ENCODE results near the gene FBXW9. TPM values are rescaled to one million over a fixed set of nuclear protein-coding genes. Genes with fewer than 3 reads are reported as not detected.

FBXW9 gene
- total and polyA plus RNA-seq, 5 donors, result 1.2 to 2.1 (median 1.9) TPM

GRCh38 chr19:12695514-12695913 is 917 bp downstream of the FBXW9 start:
- 83% methylated on average over 1 of the region's 1 CpG for WGBS
- Histone ChIP-seq H3K27me3 (ENCODE audit: control insufficient read depth, insufficient read depth) (no peaks in the 10 kb centered on the region), H3K4me1 (ENCODE audit: control insufficient read depth, insufficient read depth, low read length) (peaks cover 1% of the 10 kb centered on the region), H3K9me3 (ENCODE audit: control insufficient read depth, low read length) (no peaks in the 10 kb centered on the region), H3K27ac (ENCODE audit: low read length) (no peak overlapping the region), H3K4me3 (ENCODE audit: low read length) (no peak overlapping the region)
- ATAC-seq (no peak), DNase-seq (no peak)
- intact Hi-C loops (cut with DNase I), result no loop called here

- peaks cover 1% of the 10 kb centered on the region for H3K4me1 ChIP-seq (ENCODE audit: control insufficient read depth, insufficient read depth, low read length)
- no peak overlapping the region for H3K4me3 ChIP-seq (ENCODE audit: low read length)
- 75% methylated on average over 2 of the region's 2 CpGs for WGBS
- no peak for ATAC-seq
- intact Hi-C loops (cut with DNase I), result no loop called here
- no peak for DNase-seq
- H3K27ac ChIP-seq (ENCODE audit: low read length), result no peak overlapping the region
- no peaks in the 10 kb centered on the region for H3K9me3 ChIP-seq (ENCODE audit: control insufficient read depth, low read length)
- no peaks in the 10 kb centered on the region for H3K27me3 ChIP-seq (ENCODE audit: control insufficient read depth, insufficient read depth)
Observed at GRCh38 chr19:12695096-12695495, 1.3 kb downstream of the FBXW9 start.

GRCh38 chr19:12694641-12695040 is 1.8 kb downstream of the FBXW9 start:
- Histone ChIP-seq H3K27ac (ENCODE audit: low read length) (no peak overlapping the region), H3K4me1 (ENCODE audit: control insufficient read depth, insufficient read depth, low read length) (peaks cover 1% of the 10 kb centered on the region), H3K9me3 (ENCODE audit: control insufficient read depth, low read length) (no peaks in the 10 kb centered on the region), H3K27me3 (ENCODE audit: control insufficient read depth, insufficient read depth) (no peaks in the 10 kb centered on the region), H3K4me3 (ENCODE audit: low read length) (no peak overlapping the region)
- no peak for ATAC-seq
- WGBS, result 92% methylated on average over 16 of the region's 16 CpGs
- intact Hi-C loops (cut with DNase I), result no loop called here
- DNase-seq, result no peak

GRCh38 chr19:12692960-12693359 is 3.5 kb downstream of the FBXW9 start:
- WGBS, result 76% methylated on average over 5 of the region's 5 CpGs
- H3K4me1 ChIP-seq (ENCODE audit: control insufficient read depth, insufficient read depth, low read length), result peaks cover 1% of the 10 kb centered on the region
- no peak for DNase-seq
- H3K9me3 ChIP-seq (ENCODE audit: control insufficient read depth, low read length), result no peaks in the 10 kb centered on the region
- H3K27ac ChIP-seq (ENCODE audit: low read length), result no peak overlapping the region
- H3K4me3 ChIP-seq (ENCODE audit: low read length), result no peak overlapping the region
- H3K27me3 ChIP-seq (ENCODE audit: control insufficient read depth, insufficient read depth), result no peaks in the 10 kb centered on the region
- intact Hi-C loops (cut with DNase I), result no loop called here
- no peak for ATAC-seq

GRCh38 chr19:12689581-12690216 is 6.7 kb downstream of the FBXW9 start:
- Histone ChIP-seq H3K27me3 (ENCODE audit: control insufficient read depth, insufficient read depth) (no peaks in the 10 kb centered on the region), H3K4me1 (ENCODE audit: control insufficient read depth, insufficient read depth, low read length) (no peaks in the 10 kb centered on the region), H3K27ac (ENCODE audit: low read length) (no peak overlapping the region), H3K9me3 (ENCODE audit: control insufficient read depth, low read length) (no peaks in the 10 kb centered on the region), H3K4me3 (ENCODE audit: low read length) (no peak overlapping the region)
- DNase-seq, result no peak
- WGBS, result 68% methylated on average over 26 of the region's 26 CpGs
- ATAC-seq, result peak; percentile 16 to 20
- intact Hi-C loops (cut with DNase I), result no loop called here

GRCh38 chr19:12689012-12689411 is 7.4 kb downstream of the FBXW9 start:
- ATAC-seq (peak in 1 of 2 donors; percentile 17), DNase-seq (no peak)
- Histone ChIP-seq H3K27me3 (ENCODE audit: control insufficient read depth, insufficient read depth) (no peaks in the 10 kb centered on the region), H3K4me1 (ENCODE audit: control insufficient read depth, insufficient read depth, low read length) (no peaks in the 10 kb centered on the region), H3K27ac (ENCODE audit: low read length) (no peak overlapping the region), H3K4me3 (ENCODE audit: low read length) (no peak overlapping the region), H3K9me3 (ENCODE audit: control insufficient read depth, low read length) (no peaks in the 10 kb centered on the region)
- intact Hi-C loops (cut with DNase I), result no loop called here
- WGBS, result 94% methylated on average over 12 of the region's 12 CpGs

- Histone ChIP-seq H3K9me3 (ENCODE audit: control insufficient read depth, low read length) (no peaks in the 10 kb centered on the region), H3K27me3 (ENCODE audit: control insufficient read depth, insufficient read depth) (no peaks in the 10 kb centered on the region), H3K4me1 (ENCODE audit: control insufficient read depth, insufficient read depth, low read length) (no peaks in the 10 kb centered on the region), H3K27ac (ENCODE audit: low read length) (no peak within 1 kb of the TSS), H3K4me3 (ENCODE audit: low read length) (no peak within 1 kb of the TSS)
- intact Hi-C loops (cut with DNase I), result no loop called here
- 85% methylated on average over 9 of the region's 9 CpGs for WGBS
- ATAC-seq (no peak), DNase-seq (no peak)
Observed at GRCh38 chr19:12687496-12688196, 8.8 kb downstream of the FBXW9 start, which contains the start of gene GNG14. GNG14 (plus strand) TSS chr19:12687998; CDS start chr19:12688049, 51 bp downstream.

GRCh38 chr19:12685831-12686230 is 10.6 kb downstream of the FBXW9 start:
- intact Hi-C loops (cut with DNase I), result no loop called here
- no peak overlapping the region for H3K4me3 ChIP-seq (ENCODE audit: low read length)
- ATAC-seq, result no peak
- no peak for DNase-seq
- no peaks in the 10 kb centered on the region for H3K9me3 ChIP-seq (ENCODE audit: control insufficient read depth, low read length)
- 83% methylated on average over 3 of the region's 3 CpGs for WGBS
- no peaks in the 10 kb centered on the region for H3K27me3 ChIP-seq (ENCODE audit: control insufficient read depth, insufficient read depth)
- H3K4me1 ChIP-seq (ENCODE audit: control insufficient read depth, insufficient read depth, low read length), result peaks cover 2% of the 10 kb centered on the region
- no peak overlapping the region for H3K27ac ChIP-seq (ENCODE audit: low read length)

- Histone ChIP-seq H3K4me1 (ENCODE audit: control insufficient read depth, insufficient read depth, low read length) (peaks cover 2% of the 10 kb centered on the region), H3K4me3 (ENCODE audit: low read length) (peak within 1 kb of the TSS; percentile 100), H3K27me3 (ENCODE audit: control insufficient read depth, insufficient read depth) (no peaks in the 10 kb centered on the region), H3K27ac (ENCODE audit: low read length) (peak within 1 kb of the TSS; percentile 100), H3K9me3 (ENCODE audit: control insufficient read depth, low read length) (no peaks in the 10 kb centered on the region)
- under 1% methylated on average over 68 of the region's 68 CpGs for WGBS
- DNase-seq, result peak; percentile 94 to 97 (median 95)
- peak; percentile 91 to 92 for ATAC-seq
- intact Hi-C loops (cut with DNase I), result no loop called here
Observed at GRCh38 chr19:12681074-12681987, 15.1 kb downstream of the FBXW9 start, which contains the start of gene DHPS. DHPS (minus strand) TSS chr19:12681880; CDS start chr19:12681766, 114 bp downstream.

- Histone ChIP-seq H3K4me3 (ENCODE audit: low read length) (no peak overlapping the region), H3K27me3 (ENCODE audit: control insufficient read depth, insufficient read depth) (no peaks in the 10 kb centered on the region), H3K4me1 (ENCODE audit: control insufficient read depth, insufficient read depth, low read length) (peaks cover 2% of the 10 kb centered on the region), H3K9me3 (ENCODE audit: control insufficient read depth, low read length) (no peaks in the 10 kb centered on the region), H3K27ac (ENCODE audit: low read length) (no peak overlapping the region)
- WGBS, result 93% methylated on average over 9 of the region's 9 CpGs
- peak in 2 of 3 donors; percentile 41 to 47 for DNase-seq
- intact Hi-C loops (cut with DNase I), result no loop called here
- no peak for ATAC-seq
Observed at GRCh38 chr19:12680034-12680433, 16.4 kb downstream of the FBXW9 start.

Data from right cardiac atrium (tissue), 5 donors.